Natural killer cell (primary cell): ENCODE data around the gene SH3TC1. TPM values are rescaled to one million over a fixed set of nuclear protein-coding genes. Genes with fewer than 3 reads are reported as not detected.

Experiments
- ATAC-seq, 3 donors: fragments of 150-1000 bp in 2 of 3; fragments of 200-7000 bp in 1 of 3; cut with Tn5 transposase; 1 replicate in 1 of 3; 2 replicates in 2 of 3; pipeline ENCODE4 v1.10.0; 2021; ENCODE audit warnings: mild to moderate bottlenecking in 2 of 3, moderate library complexity in 2 of 3
- DNase-seq, 2 donors: peaks; one replicate each; pipeline versions ENCODE4 v3.0.0 to v3.0.0-alpha.2; 2013 to 2021; ENCODE audit warnings: mixed read lengths in 1 of 2
- H3K27ac ChIP-seq: one replicate; pipeline ENCODE4 v1.5.1; 2013; ENCODE audit warnings: mild to moderate bottlenecking, low read length
- H3K27me3 ChIP-seq: one replicate; pipeline ENCODE4 v1.6.1; 2013; ENCODE audit warnings: low read length; ENCODE audit not compliant: control insufficient read depth, insufficient read depth
- H3K36me3 ChIP-seq: one replicate; pipeline ENCODE4 v1.6.1; 2013; ENCODE audit warnings: low read length; ENCODE audit not compliant: control insufficient read depth, insufficient read depth
- H3K4me1 ChIP-seq: one replicate; pipeline ENCODE4 v1.6.1; 2013; ENCODE audit warnings: low read length; ENCODE audit not compliant: control insufficient read depth, insufficient read depth
- H3K4me3 ChIP-seq: one replicate; pipeline ENCODE4 v1.5.1; 2013; ENCODE audit warnings: low read length
- H3K9me3 ChIP-seq: one replicate; pipeline ENCODE4 v1.6.1; 2013; ENCODE audit warnings: low read length; ENCODE audit not compliant: control insufficient read depth, insufficient read depth
- H3K27ac Mint-ChIP-seq, 2 donors: one replicate each; pipeline ENCODE4 v1.8.0; 2022; ENCODE audit warnings: mild to moderate bottlenecking in 2 of 2, mixed read lengths in 2 of 2, moderate library complexity in 1 of 2
- H3K27me3 Mint-ChIP-seq, 2 donors: one replicate each; pipeline ENCODE4 v1.8.0; 2022; ENCODE audit warnings: low read depth in 2 of 2, mixed read lengths in 2 of 2
- H3K36me3 Mint-ChIP-seq: one replicate; pipeline ENCODE4 v1.8.0; 2022; ENCODE audit warnings: mixed read lengths
- H3K4me1 Mint-ChIP-seq, 2 donors: one replicate each; pipeline ENCODE4 v1.8.0; 2022; ENCODE audit warnings: mixed read lengths in 2 of 2
- H3K4me3 Mint-ChIP-seq: one replicate; pipeline ENCODE4 v1.8.0; 2022; ENCODE audit warnings: mild to moderate bottlenecking, moderate library complexity, mixed read lengths
- H3K9me3 Mint-ChIP-seq, 2 donors: one replicate each; pipeline ENCODE4 v1.8.0; 2022; ENCODE audit warnings: mixed read lengths in 2 of 2
- WGBS: methylation state at CpG from one replicate; pipeline ENCODE4 v1.1.7; 2013; ENCODE audit warnings: missing lambda C conversion rate; ENCODE audit not compliant: insufficient coverage; 5-methylcytosine and 5-hydroxymethylcytosine counted together
- intact Hi-C: fragments of 100-400 bp; cut with micrococcal nuclease; formaldehyde crosslinking; loops from one replicate; pipeline ENCODE4 v1.14.2; 2022
- total RNA-seq, 4 donors: library from RNA; stranded (reverse); fragments of 120-200 nt in 1 of 4; gene quantifications; one replicate each; pipeline versions ENCODE4 v1.2.3 to v1.2.4, GENCODE V29; 2013 to 2022
- TF ChIP-seq, protein P1 (sequence below): fragments of 200-600 bp; IDR thresholded peaks from one replicate; pipeline ENCODE4 v1.8.0; 2022; ENCODE audit warnings: antibody characterized with exemption

Gene SH3TC1
- total RNA-seq, 3 donors from 2014 or later (not counting 1 experiment from before 2014, with no cell fraction given), result 50.1 to 61.7 (median 54.9) TPM

DNA sequence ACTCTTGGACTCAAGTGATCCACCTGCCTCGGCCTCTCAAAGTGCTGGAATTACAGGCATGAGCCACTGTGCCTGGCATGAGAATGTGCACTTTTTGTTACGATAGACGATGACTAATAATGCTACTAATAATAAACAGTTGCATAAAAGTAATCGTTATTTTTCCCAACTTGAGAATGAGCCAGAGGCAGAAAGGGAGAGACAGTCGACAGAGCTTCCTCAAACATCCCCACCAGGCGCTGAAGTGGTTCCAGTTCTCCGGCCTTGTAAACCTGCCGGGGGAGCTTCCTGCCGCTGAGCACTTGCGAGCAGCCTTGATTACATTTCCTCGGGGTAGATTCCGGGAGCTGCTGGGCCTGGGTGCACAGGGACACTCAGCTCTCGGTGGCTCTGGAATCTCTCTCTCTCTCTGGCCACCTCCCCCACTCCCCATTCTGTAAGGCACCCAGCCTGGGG is 61.6 kb downstream of the SH3TC1 start:
- peaks cover 4 to 7% of the 10 kb centered on the region in 2 donors for H3K27me3 Mint-ChIP-seq
- H3K27ac ChIP-seq, result no peak overlapping the region

GRCh38 chr4:8261851-8262535 is 62.9 kb downstream of the SH3TC1 start:
- Mint-ChIP-seq H3K4me1 (no peaks in the 10 kb centered on the region), H3K4me3 (no peak overlapping the region), H3K9me3 (no peaks in the 10 kb centered on the region), H3K27me3 (peaks cover 7 to 11% of the 10 kb centered on the region in 2 donors), H3K36me3 (no peaks in the 10 kb centered on the region), H3K27ac (no peak overlapping the region)
- Histone ChIP-seq H3K36me3 (no peaks in the 10 kb centered on the region), H3K27me3 (no peaks in the 10 kb centered on the region), H3K27ac (no peak overlapping the region), H3K9me3 (no peaks in the 10 kb centered on the region), H3K4me1 (peaks cover 7% of the 10 kb centered on the region), H3K4me3 (no peak overlapping the region)
- intact Hi-C loops, result no loop called here
- ATAC-seq (peak in 1 of 3 donors; percentile 61), DNase-seq (no peak)
- TF ChIP-seq, protein P1, sequence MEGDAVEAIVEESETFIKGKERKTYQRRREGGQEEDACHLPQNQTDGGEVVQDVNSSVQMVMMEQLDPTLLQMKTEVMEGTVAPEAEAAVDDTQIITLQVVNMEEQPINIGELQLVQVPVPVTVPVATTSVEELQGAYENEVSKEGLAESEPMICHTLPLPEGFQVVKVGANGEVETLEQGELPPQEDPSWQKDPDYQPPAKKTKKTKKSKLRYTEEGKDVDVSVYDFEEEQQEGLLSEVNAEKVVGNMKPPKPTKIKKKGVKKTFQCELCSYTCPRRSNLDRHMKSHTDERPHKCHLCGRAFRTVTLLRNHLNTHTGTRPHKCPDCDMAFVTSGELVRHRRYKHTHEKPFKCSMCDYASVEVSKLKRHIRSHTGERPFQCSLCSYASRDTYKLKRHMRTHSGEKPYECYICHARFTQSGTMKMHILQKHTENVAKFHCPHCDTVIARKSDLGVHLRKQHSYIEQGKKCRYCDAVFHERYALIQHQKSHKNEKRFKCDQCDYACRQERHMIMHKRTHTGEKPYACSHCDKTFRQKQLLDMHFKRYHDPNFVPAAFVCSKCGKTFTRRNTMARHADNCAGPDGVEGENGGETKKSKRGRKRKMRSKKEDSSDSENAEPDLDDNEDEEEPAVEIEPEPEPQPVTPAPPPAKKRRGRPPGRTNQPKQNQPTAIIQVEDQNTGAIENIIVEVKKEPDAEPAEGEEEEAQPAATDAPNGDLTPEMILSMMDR, result no peak
- whole genome bisulfite sequencing, result 39% methylated on average over 25 of the region's 25 CpGs

More for the DNA sequence above, 61.6 kb downstream of the SH3TC1 start:
- Histone ChIP-seq H3K27me3 (no peaks in the 10 kb centered on the region), H3K4me1 (peaks cover 7% of the 10 kb centered on the region), H3K36me3 (no peaks in the 10 kb centered on the region), H3K9me3 (no peaks in the 10 kb centered on the region), H3K4me3 (no peak overlapping the region)
- no peaks in the 10 kb centered on the region for H3K4me1 Mint-ChIP-seq
- TF ChIP-seq, protein P1, result no peak
- no peaks in the 10 kb centered on the region for H3K9me3 Mint-ChIP-seq
- H3K36me3 Mint-ChIP-seq, result no peaks in the 10 kb centered on the region
- WGBS, result 68% methylated on average over 12 of the region's 13 CpGs
- H3K27ac Mint-ChIP-seq, result no peak overlapping the region
- DNase-seq (no peak), ATAC-seq (no peak)
- intact Hi-C loops, result no loop called here
- no peak overlapping the region for H3K4me3 Mint-ChIP-seq

DNA sequence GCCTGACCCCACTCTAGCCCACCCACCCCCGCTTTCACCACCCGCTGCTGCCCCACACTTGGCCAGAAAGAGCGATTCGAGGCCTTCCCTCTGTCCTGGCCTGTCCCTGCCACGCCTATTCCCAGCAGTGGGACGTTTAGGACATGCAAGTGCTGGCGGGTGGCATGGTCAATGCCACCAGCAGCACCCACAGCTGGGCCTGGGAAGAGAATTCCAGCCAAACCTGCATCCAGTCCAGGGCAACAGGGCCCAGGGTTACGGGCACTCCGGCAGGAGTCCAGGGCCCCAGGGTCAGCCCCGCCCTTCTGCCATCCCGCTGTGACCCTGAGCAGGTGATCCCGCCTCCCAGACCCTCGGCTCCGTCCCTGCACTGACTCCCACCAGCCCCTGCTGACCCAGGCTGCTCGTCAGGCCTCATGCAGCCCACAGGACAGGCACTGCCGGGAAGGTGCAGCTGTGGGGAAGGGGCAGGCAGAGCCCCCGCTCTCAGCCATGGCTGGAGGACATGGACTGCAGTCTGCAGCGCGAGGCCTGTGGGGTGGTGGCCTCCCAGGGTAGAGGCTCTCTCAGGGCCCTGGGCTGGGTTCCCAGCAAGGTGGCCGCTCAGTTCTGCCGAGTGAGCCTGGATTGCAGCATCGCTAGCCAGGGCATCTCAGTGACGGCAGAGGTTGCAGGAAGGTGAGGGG is 63.7 kb downstream of the SH3TC1 start:
- Histone ChIP-seq H3K4me1 (peaks cover 7% of the 10 kb centered on the region), H3K27ac (no peak overlapping the region), H3K9me3 (no peaks in the 10 kb centered on the region), H3K27me3 (no peaks in the 10 kb centered on the region), H3K4me3 (no peak overlapping the region), H3K36me3 (no peaks in the 10 kb centered on the region)
- no peaks in the 10 kb centered on the region for H3K36me3 Mint-ChIP-seq
- no peak overlapping the region for H3K4me3 Mint-ChIP-seq
- no peak for ATAC-seq
- peaks cover 7 to 11% of the 10 kb centered on the region in 2 donors for H3K27me3 Mint-ChIP-seq
- H3K4me1 Mint-ChIP-seq, result no peaks in the 10 kb centered on the region
- H3K9me3 Mint-ChIP-seq, result no peaks in the 10 kb centered on the region
- intact Hi-C loops, result no loop called here
- TF ChIP-seq, protein P1, result no peak
- 91% methylated on average over 23 of the region's 23 CpGs for WGBS
- no peak for DNase-seq
- H3K27ac Mint-ChIP-seq, result no peak overlapping the region
